Measurements from ENCODE around the gene PROSER3. TPM values are rescaled to one million over a fixed set of nuclear protein-coding genes. Genes with fewer than 3 reads are reported as not detected.

PROSER3 gene
- total RNA-seq, result 10 to 100 TPM; 47.1 to 52.4 TPM

DNA sequence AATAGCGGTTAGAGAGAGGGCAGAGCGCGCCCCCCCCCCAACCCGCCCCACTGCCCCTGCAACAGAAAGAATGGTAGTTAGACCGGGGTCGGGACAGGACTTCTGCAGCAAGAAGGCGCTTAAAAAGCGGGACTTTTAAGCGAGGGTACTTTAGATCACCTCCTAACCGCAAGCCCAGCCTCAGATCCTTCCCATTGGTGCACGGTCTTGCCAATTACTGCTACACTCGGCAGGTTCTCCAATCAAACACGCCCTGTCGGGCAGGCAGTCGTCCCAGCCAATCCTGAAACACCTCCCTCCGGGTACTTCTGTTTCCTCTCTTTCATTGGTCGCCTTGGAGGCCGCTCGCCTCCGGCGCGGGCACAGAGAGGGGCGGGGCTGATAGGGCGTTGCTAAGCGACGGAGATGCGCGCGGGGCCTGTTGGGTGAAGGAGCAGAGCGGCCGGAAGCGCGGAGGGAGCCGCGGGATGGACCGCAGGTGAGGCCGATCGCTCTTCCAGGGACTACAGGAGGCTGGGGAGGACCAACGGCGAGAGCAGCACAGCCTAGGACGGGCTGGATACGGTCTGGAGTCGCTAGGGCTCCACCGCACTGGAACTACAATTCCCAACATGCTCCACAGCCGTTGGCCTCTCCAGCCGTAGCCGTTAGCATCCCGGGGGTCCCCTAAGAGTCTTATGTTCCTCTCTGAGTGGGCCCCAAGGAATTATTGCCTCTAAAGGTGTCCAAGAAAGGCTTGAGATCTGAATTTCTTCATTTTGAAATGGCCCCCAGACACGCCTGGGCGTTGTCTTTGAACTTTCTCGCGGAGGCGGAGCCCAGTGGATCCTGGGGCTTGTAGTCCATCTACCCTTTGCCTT, at the start of gene PROSER3:
TSS of gene PROSER3 (plus strand) at position 428 of the 860 bp plus-strand sequence. CDS start at position 468, 40 bp downstream.
- peaks cover 32% of the 10 kb centered on the region for H3K36me3 Mint-ChIP-seq (ENCODE audit: low read depth)
- H3K27me3 Mint-ChIP-seq, result no peaks in the 10 kb centered on the region
- peak; percentile 99 for DNase-seq
- ChIA-PET CTCF (interaction anchor here (0.9 to 1.6 kb wide), 3 partner anchors 10 to 173 kb away, joined by 3 to 6 read pairs (median 3); partner anchors contain the start of gene LIN37), POLR2A (interaction anchor here (0.9 to 2.4 kb wide), 8 partner anchors 10 to 56 kb away, joined by 3 to 11 read pairs (median 4); partner anchors contain the start of genes IGFLR1, LIN37, PSENEN and U2AF1L4)
- peak within 1 kb of the TSS; percentile 89 for H3K27ac Mint-ChIP-seq
- H3K4me1 Mint-ChIP-seq, result peaks cover 38% of the 10 kb centered on the region
- no peaks in the 10 kb centered on the region for H3K9me3 Mint-ChIP-seq
- peak within 1 kb of the TSS; percentile 85 for H3K4me3 Mint-ChIP-seq

DNA sequence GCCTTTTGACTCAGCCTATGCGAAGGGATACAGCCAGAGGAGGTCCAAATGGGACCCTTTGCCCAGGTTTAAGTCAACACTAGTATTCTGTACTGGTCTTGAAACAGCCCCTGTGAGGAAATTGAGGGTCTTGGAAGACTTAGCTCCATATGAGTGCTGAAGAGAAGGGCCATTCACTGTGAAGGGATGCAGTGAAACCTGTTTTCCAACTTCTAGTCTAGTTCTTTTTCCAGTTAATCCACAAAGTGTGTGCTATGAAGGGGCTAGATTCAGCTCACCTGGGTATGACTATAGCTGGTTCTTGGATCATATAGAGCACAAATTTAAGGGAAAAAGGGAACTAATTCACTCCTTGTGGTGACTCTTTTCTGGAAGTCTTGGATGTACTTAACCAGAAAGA, 49.6 kb upstream of the PROSER3 start:
- POLR2A ChIA-PET, result interaction anchor here (1.0 to 1.4 kb wide), 2 partner anchors 10 to 36 kb away, joined by 3 to 6 read pairs; partner anchors contain the start of genes KMT2B, PSENEN and U2AF1L4
- Mint-ChIP-seq H3K36me3 (ENCODE audit: low read depth) (peaks cover 3% of the 10 kb centered on the region), H3K27me3 (no peaks in the 10 kb centered on the region), H3K9me3 (no peaks in the 10 kb centered on the region), H3K27ac (peak overlapping the region; percentile 4), H3K4me3 (no peak overlapping the region), H3K4me1 (peaks cover 46% of the 10 kb centered on the region)
- CTCF ChIA-PET, result interaction anchor here (10.3 kb wide), 1 partner anchor 11 kb away, joined by 131 read pairs; no protein-coding TSS in a partner anchor
- DNase-seq, result no peak

- H3K27ac Mint-ChIP-seq, result peak overlapping the region; percentile 99
- H3K36me3 Mint-ChIP-seq (ENCODE audit: low read depth), result peaks cover 26% of the 10 kb centered on the region
- peaks cover 64% of the 10 kb centered on the region for H3K4me1 Mint-ChIP-seq
- DNase-seq, result peak; percentile 72
- ChIA-PET POLR2A (interaction anchor here (0.8 to 6.8 kb wide), 15 partner anchors 8 to 283 kb away, joined by 3 to 160 read pairs (median 7); partner anchors contain the start of genes COX6B1, HAUS5, IGFLR1 and LIN37), CTCF (interaction anchor here (0.7 to 10.3 kb wide), 10 partner anchors 9 to 242 kb away, joined by 3 to 131 read pairs (median 5); partner anchors contain the start of genes COX6B1, LIN37, PSENEN and U2AF1L4)
- H3K4me3 Mint-ChIP-seq, result peak overlapping the region; percentile 64
- no peaks in the 10 kb centered on the region for H3K9me3 Mint-ChIP-seq
- H3K27me3 Mint-ChIP-seq, result no peaks in the 10 kb centered on the region
Measured at GRCh38 chr19:35710784-35711723, 46.9 kb upstream of the PROSER3 start.

DNA sequence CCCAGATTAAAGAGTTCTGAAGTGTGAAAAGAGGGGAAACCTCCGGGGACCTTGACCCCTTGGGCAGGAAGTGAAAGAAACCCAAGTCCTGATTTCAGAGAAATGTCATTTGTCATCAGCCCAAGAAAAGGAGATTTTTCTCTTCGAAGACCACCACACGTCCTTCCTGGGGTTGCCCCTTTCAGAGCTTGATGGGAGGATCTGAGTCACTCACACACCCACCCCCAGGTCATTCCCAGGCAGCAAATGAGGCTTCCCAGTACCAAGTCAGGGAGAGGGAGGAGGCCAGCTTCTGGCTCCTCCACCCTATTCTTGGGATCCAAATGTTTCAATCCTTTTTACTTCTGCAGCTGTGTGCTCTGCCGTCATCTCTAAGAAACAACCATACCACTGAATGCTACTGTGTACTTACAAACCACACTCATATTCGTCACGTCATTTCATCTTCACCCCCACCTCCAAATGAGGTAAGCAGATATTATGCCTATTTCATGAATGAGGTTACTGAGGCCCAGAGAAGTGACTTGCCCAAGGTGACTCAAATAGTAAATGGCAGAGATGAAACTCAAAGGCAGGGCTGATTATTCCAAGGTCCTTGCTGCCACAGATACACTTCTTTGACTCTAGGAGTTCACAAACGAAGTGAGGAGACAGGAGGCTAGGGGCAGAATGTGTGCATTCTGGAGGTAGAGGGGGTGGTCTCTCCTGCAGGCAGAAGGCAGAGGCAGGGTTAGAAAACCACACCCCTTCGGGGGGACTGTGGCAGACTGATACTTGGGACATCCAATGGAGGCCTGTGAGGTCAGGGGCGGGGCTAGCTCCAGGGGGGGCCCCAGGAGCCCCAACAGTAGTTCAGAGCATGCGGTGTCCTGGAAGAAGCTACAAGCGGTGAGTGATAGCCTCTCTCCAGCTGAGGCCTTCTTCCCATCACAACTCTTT, 45.1 kb upstream of the PROSER3 start:
- Mint-ChIP-seq H3K4me3 (peak overlapping the region; percentile 92), H3K36me3 (ENCODE audit: low read depth) (peaks cover 33% of the 10 kb centered on the region), H3K27me3 (no peaks in the 10 kb centered on the region), H3K4me1 (peaks cover 69% of the 10 kb centered on the region), H3K27ac (peak overlapping the region; percentile 99), H3K9me3 (no peaks in the 10 kb centered on the region)
- ChIA-PET CTCF (interaction anchor here (1.2 to 10.3 kb wide), 7 partner anchors 10 to 218 kb away, joined by 3 to 131 read pairs (median 8); partner anchors contain the start of genes COX6B1 and LIN37), POLR2A (interaction anchor here (0.7 to 6.8 kb wide), 19 partner anchors 9 to 218 kb away, joined by 3 to 160 read pairs (median 5); partner anchors contain the start of genes COX6B1, HAUS5, IGFLR1 and LIN37)
- peak; percentile 85 for DNase-seq

GRCh38 chr19:35713506-35713850, 44.5 kb upstream of the PROSER3 start:
- no peaks in the 10 kb centered on the region for H3K9me3 Mint-ChIP-seq
- H3K4me3 Mint-ChIP-seq, result peak overlapping the region; percentile 92
- DNase-seq, result no peak
- peaks cover 32% of the 10 kb centered on the region for H3K36me3 Mint-ChIP-seq (ENCODE audit: low read depth)
- ChIA-PET POLR2A (interaction anchor here (1.0 to 6.8 kb wide), 15 partner anchors 8 to 217 kb away, joined by 3 to 160 read pairs (median 5); partner anchors contain the start of genes COX6B1, IGFLR1, LIN37 and NFKBID), CTCF (interaction anchor here (1.3 to 10.3 kb wide), 5 partner anchors 11 to 218 kb away, joined by 3 to 131 read pairs (median 9); partner anchors contain the start of gene LIN37)
- H3K27ac Mint-ChIP-seq, result peak overlapping the region; percentile 99
- no peaks in the 10 kb centered on the region for H3K27me3 Mint-ChIP-seq
- H3K4me1 Mint-ChIP-seq, result peaks cover 68% of the 10 kb centered on the region

DNA sequence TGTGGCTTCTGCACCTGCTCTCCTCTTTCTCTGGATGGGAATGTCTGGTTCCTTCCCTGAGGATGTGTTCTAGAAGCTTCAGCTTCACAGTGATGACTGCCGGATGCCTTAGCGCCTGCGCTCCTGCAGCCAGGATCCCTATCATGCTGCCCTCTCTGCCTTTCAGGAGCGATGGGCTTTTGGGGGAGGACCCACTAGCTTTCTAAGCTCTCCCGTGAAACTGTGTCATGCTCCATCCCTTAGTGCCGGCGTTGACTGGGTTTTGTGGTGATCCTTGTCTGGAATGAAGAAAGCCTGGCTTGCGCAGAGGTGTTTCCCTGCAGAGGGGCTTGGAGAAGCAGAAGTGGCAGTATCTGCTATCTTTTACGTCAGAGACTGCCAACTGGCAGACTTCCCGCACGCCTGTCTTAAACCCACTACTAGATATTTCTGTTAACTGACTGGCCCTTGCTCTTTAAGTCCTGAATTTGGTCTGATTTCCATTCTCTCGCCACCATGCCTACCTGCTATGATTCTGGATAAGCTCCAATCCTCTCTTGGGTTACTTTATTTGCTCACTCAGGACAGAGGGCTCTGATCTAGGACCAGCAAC, 44.0 kb upstream of the PROSER3 start:
- peaks cover 36% of the 10 kb centered on the region for H3K36me3 Mint-ChIP-seq (ENCODE audit: low read depth)
- peak overlapping the region; percentile 92 for H3K4me3 Mint-ChIP-seq
- no peaks in the 10 kb centered on the region for H3K9me3 Mint-ChIP-seq
- no peak for DNase-seq
- POLR2A ChIA-PET, result interaction anchor here (1.0 to 6.8 kb wide), 11 partner anchors 7 to 216 kb away, joined by 3 to 160 read pairs (median 14); partner anchors contain the start of genes COX6B1, IGFLR1, LIN37 and PSENEN
- H3K27me3 Mint-ChIP-seq, result no peaks in the 10 kb centered on the region
- peaks cover 69% of the 10 kb centered on the region for H3K4me1 Mint-ChIP-seq
- CTCF ChIA-PET, result interaction anchor here (1.3 to 10.3 kb wide), 5 partner anchors 12 to 34 kb away, joined by 3 to 131 read pairs (median 8); partner anchors contain the start of genes LIN37, PSENEN and U2AF1L4
- peak overlapping the region; percentile 99 for H3K27ac Mint-ChIP-seq

DNA sequence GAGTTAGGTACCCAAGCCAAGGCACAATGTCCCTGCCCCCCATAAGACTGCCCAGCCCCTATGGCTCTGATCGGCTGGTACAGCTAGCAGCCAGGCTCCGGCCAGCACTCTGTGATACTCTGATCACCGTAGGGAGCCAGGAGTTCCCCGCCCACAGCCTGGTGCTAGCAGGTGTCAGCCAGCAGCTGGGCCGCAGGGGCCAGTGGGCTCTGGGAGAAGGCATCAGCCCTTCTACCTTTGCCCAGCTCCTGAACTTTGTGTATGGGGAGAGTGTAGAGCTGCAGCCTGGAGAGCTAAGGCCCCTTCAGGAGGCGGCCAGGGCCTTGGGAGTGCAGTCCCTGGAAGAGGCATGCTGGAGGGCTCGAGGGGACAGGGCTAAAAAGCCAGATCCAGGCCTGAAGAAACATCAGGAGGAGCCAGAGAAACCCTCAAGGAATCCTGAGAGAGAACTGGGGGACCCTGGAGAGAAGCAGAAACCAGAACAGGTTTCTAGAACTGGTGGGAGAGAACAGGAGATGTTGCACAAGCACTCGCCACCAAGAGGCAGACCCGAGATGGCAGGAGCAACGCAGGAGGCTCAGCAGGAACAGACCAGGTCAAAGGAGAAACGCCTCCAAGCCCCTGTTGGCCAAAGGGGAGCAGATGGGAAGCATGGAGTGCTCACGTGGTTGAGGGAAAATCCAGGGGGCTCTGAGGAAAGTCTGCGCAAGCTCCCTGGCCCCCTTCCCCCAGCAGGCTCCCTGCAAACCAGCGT, 43.2 kb upstream of the PROSER3 start:
- Mint-ChIP-seq H3K4me1 (peaks cover 70% of the 10 kb centered on the region), H3K4me3 (peak overlapping the region; percentile 92), H3K9me3 (no peaks in the 10 kb centered on the region), H3K27ac (peak overlapping the region; percentile 99), H3K27me3 (no peaks in the 10 kb centered on the region), H3K36me3 (ENCODE audit: low read depth) (peaks cover 36% of the 10 kb centered on the region)
- POLR2A ChIA-PET, result interaction anchor here (0.9 to 6.8 kb wide), 7 partner anchors 11 to 165 kb away, joined by 3 to 160 read pairs (median 14); partner anchors contain the start of genes COX6B1, LIN37, PSENEN and U2AF1L4
- DNase-seq, result peak; percentile 59
- CTCF ChIA-PET, result interaction anchor here (1.5 to 10.3 kb wide), 3 partner anchors 12 to 31 kb away, joined by 4 to 131 read pairs (median 57); partner anchors contain the start of genes PSENEN and U2AF1L4

GRCh38 chr19:35715355-35715809, 42.6 kb upstream of the PROSER3 start:
- no peak for DNase-seq
- ChIA-PET CTCF (interaction anchor here (1.0 to 10.3 kb wide), 6 partner anchors 13 to 104 kb away, joined by 3 to 131 read pairs (median 5); partner anchors contain the start of genes PSENEN and U2AF1L4), POLR2A (interaction anchor here (0.9 to 6.8 kb wide), 5 partner anchors 12 to 71 kb away, joined by 3 to 160 read pairs (median 46); partner anchors contain the start of genes LIN37, PSENEN, U2AF1L4 and ZBTB32)
- Mint-ChIP-seq H3K4me1 (peaks cover 69% of the 10 kb centered on the region), H3K9me3 (no peaks in the 10 kb centered on the region), H3K27me3 (no peaks in the 10 kb centered on the region), H3K4me3 (peak overlapping the region; percentile 92), H3K36me3 (ENCODE audit: low read depth) (peaks cover 39% of the 10 kb centered on the region), H3K27ac (peak overlapping the region; percentile 99)

DNA sequence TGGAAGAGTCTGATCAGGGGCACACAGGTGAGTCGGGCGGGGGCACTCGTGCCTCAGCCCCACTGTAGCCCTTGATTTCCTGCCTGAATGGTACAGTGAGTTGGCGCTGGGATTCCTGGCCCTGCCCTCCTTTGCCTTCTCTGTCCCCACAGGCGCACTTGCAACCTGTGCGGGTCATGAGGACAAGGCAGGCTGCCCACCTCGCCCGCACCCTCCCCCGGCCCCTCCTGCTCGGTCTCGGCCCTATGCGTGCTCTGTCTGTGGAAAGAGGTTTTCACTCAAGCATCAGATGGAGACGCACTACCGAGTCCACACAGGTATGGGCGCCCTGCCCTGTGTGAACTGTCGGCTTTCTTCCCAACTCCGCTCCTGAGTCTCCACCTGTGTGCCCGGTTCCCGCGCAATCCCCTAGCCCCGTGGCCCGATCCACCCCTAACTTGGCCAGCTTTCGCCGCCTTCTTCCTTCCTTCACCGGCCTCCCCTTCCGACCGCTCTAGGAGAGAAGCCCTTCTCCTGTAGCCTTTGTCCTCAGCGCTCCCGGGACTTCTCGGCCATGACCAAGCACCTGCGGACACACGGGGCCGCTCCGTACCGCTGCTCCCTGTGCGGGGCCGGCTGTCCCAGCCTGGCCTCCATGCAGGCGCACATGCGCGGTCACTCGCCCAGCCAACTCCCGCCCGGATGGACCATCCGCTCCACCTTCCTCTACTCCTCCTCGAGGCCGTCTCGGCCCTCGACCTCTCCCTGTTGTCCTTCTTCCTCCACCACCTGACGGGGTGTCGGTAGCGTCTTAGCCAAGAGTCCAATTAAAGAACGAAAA, 41.8 kb upstream of the PROSER3 start:
- Mint-ChIP-seq H3K4me1 (peaks cover 61% of the 10 kb centered on the region), H3K27ac (peak overlapping the region; percentile 99), H3K27me3 (no peaks in the 10 kb centered on the region), H3K4me3 (peak overlapping the region; percentile 92), H3K9me3 (no peaks in the 10 kb centered on the region), H3K36me3 (ENCODE audit: low read depth) (peaks cover 42% of the 10 kb centered on the region)
- POLR2A ChIA-PET, result interaction anchor here (0.9 to 6.8 kb wide), 4 partner anchors 13 to 72 kb away, joined by 3 to 160 read pairs (median 75); partner anchors contain the start of gene ZBTB32
- peak; percentile 36 for DNase-seq
- CTCF ChIA-PET, result interaction anchor here (1.0 to 10.3 kb wide), 4 partner anchors 14 to 103 kb away, joined by 3 to 131 read pairs (median 5); no protein-coding TSS in a partner anchor
